A549 (cell line): ENCODE measurements around the gene RARB. TPM values are rescaled to one million over a fixed set of nuclear protein-coding genes. Genes with fewer than 3 reads are reported as not detected.

Experiments
- ATAC-seq, 2 experiments: fragments of 200-7000 bp in 1 of 2; fragments of >200 bp in 1 of 2; cut with Nextera tagmentation in 1 of 2; cut with Tn5 transposase in 1 of 2; 3 replicates each; pipeline versions ENCODE4 v1.8.0 to v1.9.1; 2018 to 2020; ENCODE audit warnings: mild to moderate bottlenecking in 1 of 2, moderate library complexity in 1 of 2
- CTCF ChIA-PET: fragments of 300-600 bp; sonication (Branson Sonifier 250); formaldehyde crosslinking; extraction: SDS; loops from one replicate; lab custom pipeline; 2021; ENCODE audit warnings: antibody characterized with exemption, inconsistent platforms; lab: Yijun Ruan, JAX
- POLR2A ChIA-PET: fragments of 350-600 bp; formaldehyde crosslinking; extraction: SDS; loops from one replicate; lab custom pipeline; 2021; ENCODE audit warnings: antibody characterized with exemption, inconsistent platforms; lab: Yijun Ruan, JAX
- DNase-seq, 2 experiments: peaks; one replicate each; pipeline versions ENCODE4 v3.0.0 to v3.0.0-alpha.2; 2011 to 2016; ENCODE audit warnings: low read depth in 1 of 2, low spot score in 1 of 2
- FAIRE-seq: peaks from 2 replicates; lab custom pipeline; 2011; peaks lifted over from hg19 to GRCh38; lab: Jason Lieb, UNC
- H3K27ac ChIP-seq, 2 experiments: fragments of >200 bp; sonication (Bioruptor Twin); formaldehyde crosslinking; 3 replicates each; pipeline ENCODE4 v1.5.1; 2016 to 2017
- H3K4me1 ChIP-seq: fragments of >200 bp; sonication (Bioruptor Twin); formaldehyde crosslinking; 3 replicates; pipeline ENCODE4 v1.6.1; 2016
- H3K4me2 ChIP-seq: fragments of >200 bp; sonication (Bioruptor Twin); formaldehyde crosslinking; 3 replicates; pipeline ENCODE4 v1.6.1; 2016
- H3K4me3 ChIP-seq: fragments of >200 bp; sonication (Bioruptor Twin); formaldehyde crosslinking; 3 replicates; pipeline ENCODE4 v1.5.1; 2016
- H3K9me3 ChIP-seq: fragments of >200 bp; sonication (Bioruptor Twin); formaldehyde crosslinking; 3 replicates; pipeline ENCODE4 v1.6.1; 2016
- BHLHE40 ChIP-seq: IDR thresholded peaks from 2 replicates; pipeline ENCODE4 v1.6.1; 2012; ENCODE audit warnings: low read depth, low read length, inconsistent platforms
- CEBPB ChIP-seq, 2 experiments: fragments of >200 bp in 1 of 2; sonication (Bioruptor Twin) in 1 of 2; formaldehyde crosslinking in 1 of 2; IDR thresholded peaks; 2 replicates each; pipeline ENCODE4 v1.6.1; 2012 to 2016
- CHD2 ChIP-seq: fragments of 150-350 bp; IDR thresholded peaks from 2 replicates; pipeline ENCODE4 v1.6.1; 2014; ENCODE audit warnings: low read length; ENCODE audit not compliant: partially characterized antibody
- CHD4 ChIP-seq: fragments of 200-600 bp; sonication (generic); IDR thresholded peaks from 2 replicates; pipeline ENCODE4 v1.6.1; 2016; ENCODE audit warnings: antibody characterized with exemption, mild to moderate bottlenecking, borderline replicate concordance
- CTCF ChIP-seq: fragments of >200 bp; sonication (Bioruptor Twin); formaldehyde crosslinking; IDR thresholded peaks from 3 replicates; pipeline ENCODE4 v1.5.1; 2016
- EHMT2 ChIP-seq: fragments of 200-600 bp; sonication (generic); IDR thresholded peaks from 2 replicates; pipeline ENCODE4 v1.6.1; 2016; ENCODE audit warnings: antibody characterized with exemption, low read depth, mild to moderate bottlenecking, moderate library complexity
- EP300 ChIP-seq, 2 experiments: fragments of >200 bp; sonication (Bioruptor Twin); formaldehyde crosslinking; IDR thresholded peaks; 2 replicates in 1 of 2; 3 replicates in 1 of 2; pipeline ENCODE4 v1.6.1; 2016 to 2017
- FOSB ChIP-seq: fragments of 250-450 bp; sonication (Bioruptor Pico); IDR thresholded peaks from 2 replicates; pipeline ENCODE4 v1.5.0; 2020; ENCODE audit warnings: mild to moderate bottlenecking, moderate library complexity
- GATA3 ChIP-seq: IDR thresholded peaks from 2 replicates; pipeline ENCODE4 v1.6.1; 2012; ENCODE audit warnings: borderline replicate concordance
- JUNB ChIP-seq: fragments of >200 bp; sonication (Bioruptor Twin); formaldehyde crosslinking; IDR thresholded peaks from 2 replicates; pipeline ENCODE4 v1.6.1; 2016
- KDM5A ChIP-seq: fragments of 200-600 bp; sonication (generic); IDR thresholded peaks from 2 replicates; pipeline ENCODE4 v1.6.1; 2016; ENCODE audit warnings: antibody characterized with exemption, mild to moderate bottlenecking
- MAFK ChIP-seq: fragments of 450-650 bp; IDR thresholded peaks from 2 replicates; pipeline ENCODE4 v1.6.1; 2014; ENCODE audit not compliant: partially characterized antibody
- MAX ChIP-seq: IDR thresholded peaks from 2 replicates; pipeline ENCODE4 v1.6.1; 2012
- MAZ ChIP-seq: fragments of 150-350 bp; IDR thresholded peaks from 2 replicates; pipeline ENCODE4 v1.6.1; 2014; ENCODE audit warnings: antibody characterized with exemption, low read depth, low read length, borderline replicate concordance
- RFX5 ChIP-seq: fragments of 450-650 bp; IDR thresholded peaks from 2 replicates; pipeline ENCODE4 v1.7.1; 2014; ENCODE audit warnings: antibody characterized with exemption, mild to moderate bottlenecking, moderate library complexity
- RNF2 ChIP-seq: fragments of 200-600 bp; sonication (generic); IDR thresholded peaks from 2 replicates; pipeline ENCODE4 v1.6.1; 2016; ENCODE audit warnings: low read depth, mild to moderate bottlenecking, antibody characterized with exemption, moderate library complexity, borderline replicate concordance
- SMC3 ChIP-seq: fragments of >200 bp; sonication (Bioruptor Twin); formaldehyde crosslinking; IDR thresholded peaks from 3 replicates; pipeline ENCODE4 v1.6.1; 2018; ENCODE audit warnings: inconsistent platforms
- USF2 ChIP-seq: fragments of 450-650 bp; IDR thresholded peaks from 2 replicates; pipeline ENCODE4 v1.6.1; 2014; ENCODE audit warnings: antibody characterized with exemption
- ZC3H11A ChIP-seq: fragments of 450-650 bp; IDR thresholded peaks from 2 replicates; pipeline ENCODE4 v1.6.1; 2014; ENCODE audit warnings: antibody characterized with exemption, mild to moderate bottlenecking
- ZSCAN20 ChIP-seq: fragments of 250-450 bp; sonication (Bioruptor Pico); IDR thresholded peaks from 2 replicates; pipeline ENCODE4 v1.8.0; 2022; ENCODE audit warnings: mild to moderate bottlenecking, moderate library complexity
- WGBS: methylation state at CpG from one replicate; pipeline ENCODE4 v1.1.6; 2017; ENCODE audit errors: missing lambda C conversion rate; 5-methylcytosine and 5-hydroxymethylcytosine counted together
- polyA plus RNA-seq, 4 experiments: library from polyadenylated mRNA; depleted of rRNA in 3 of 4; stranded (reverse); fragments of >200 nt; fragmentation: RNase III in 1 of 4; extraction: RNeasy Plus Mini Kit Qiagen cat#74134 plus additional on column Dnase treatment in 1 of 4; gene quantifications; 2 replicates in 3 of 4; 3 replicates in 1 of 4; pipeline ENCODE4 v1.2.3, GENCODE V29; 2011 to 2017
- TF ChIP-seq, protein P1 (sequence below): fragments of >200 bp; sonication (Bioruptor Twin); formaldehyde crosslinking; IDR thresholded peaks from 3 replicates; pipeline ENCODE4 v1.6.1; 2016

RARB gene
- polyA plus RNA-seq, 2 of the 4 experiments (the other 2 are of a cell fraction), result 24.5 to 30.8 TPM

DNA sequence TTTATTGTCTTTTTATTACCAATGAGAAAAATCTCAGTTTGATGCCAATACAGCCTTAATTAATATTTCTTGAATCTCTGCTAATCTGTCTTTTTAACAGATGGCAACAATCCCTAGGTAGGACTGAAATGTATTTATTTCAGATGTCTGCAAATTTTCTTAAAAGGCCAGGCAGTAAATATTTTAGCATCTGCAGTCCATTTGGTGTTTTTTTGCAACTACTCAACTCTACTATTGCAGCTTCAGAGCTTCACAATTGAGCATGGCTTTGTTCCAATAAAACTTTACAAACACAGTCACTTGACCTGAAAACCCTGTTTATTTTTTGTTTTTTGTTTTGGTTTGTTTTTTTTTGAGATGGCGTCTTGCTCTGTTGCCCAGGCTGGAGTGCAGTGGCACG, 82.7 kb downstream of the RARB start:
- H3K9me3 ChIP-seq, result no peaks in the 10 kb centered on the region
- POLR2A ChIA-PET, result no interaction called here
- DNase-seq (no peak), FAIRE-seq (no peak), ATAC-seq (no peak)
- H3K27ac ChIP-seq, result peak overlapping the region in 1 of 2 experiments; percentile 78; a peak in 1 of 6 replicates
- 92% methylated on average over 2 of the region's 2 CpGs for WGBS
- peaks cover 33% of the 10 kb centered on the region for H3K4me1 ChIP-seq
- H3K4me2 ChIP-seq, result no peak overlapping the region
- CTCF ChIA-PET, result no interaction called here
- no peak for TF ChIP-seq ZSCAN20
- H3K4me3 ChIP-seq, result no peak overlapping the region

GRCh38 chr3:25511972-25512721, 84.1 kb downstream of the RARB start:
- Histone ChIP-seq H3K27ac (no peak overlapping the region; a peak in 1 of 6 replicates), H3K4me3 (no peak overlapping the region), H3K4me2 (no peak overlapping the region), H3K4me1 (peaks cover 28% of the 10 kb centered on the region), H3K9me3 (no peaks in the 10 kb centered on the region)
- no peak for TF ChIP-seq MAFK
- no peak for TF ChIP-seq EP300 (IDR thresholded peaks at IDR 0.05)
- no peak for TF ChIP-seq USF2
- TF ChIP-seq, protein P1, sequence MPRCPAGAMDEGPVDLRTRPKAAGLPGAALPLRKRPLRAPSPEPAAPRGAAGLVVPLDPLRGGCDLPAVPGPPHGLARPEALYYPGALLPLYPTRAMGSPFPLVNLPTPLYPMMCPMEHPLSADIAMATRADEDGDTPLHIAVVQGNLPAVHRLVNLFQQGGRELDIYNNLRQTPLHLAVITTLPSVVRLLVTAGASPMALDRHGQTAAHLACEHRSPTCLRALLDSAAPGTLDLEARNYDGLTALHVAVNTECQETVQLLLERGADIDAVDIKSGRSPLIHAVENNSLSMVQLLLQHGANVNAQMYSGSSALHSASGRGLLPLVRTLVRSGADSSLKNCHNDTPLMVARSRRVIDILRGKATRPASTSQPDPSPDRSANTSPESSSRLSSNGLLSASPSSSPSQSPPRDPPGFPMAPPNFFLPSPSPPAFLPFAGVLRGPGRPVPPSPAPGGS, result no peak
- no peak for TF ChIP-seq CHD4
- TF ChIP-seq FOSB (CRISPR knock-in tag), result no peak
- TF ChIP-seq RNF2, result no peak
- TF ChIP-seq MAZ, result no peak
- no peak for TF ChIP-seq CEBPB (IDR thresholded peaks at IDR 0.05)
- TF ChIP-seq RFX5, result no peak
- TF ChIP-seq EHMT2, result no peak
- TF ChIP-seq MAX, result no peak
- TF ChIP-seq KDM5A, result no peak
- no peak for TF ChIP-seq JUNB
- no peak for TF ChIP-seq ZSCAN20
- no peak for TF ChIP-seq CHD2
- no peak for TF ChIP-seq ZC3H11A
- TF ChIP-seq SMC3, result no peak
- no peak for TF ChIP-seq GATA3
- DNase-seq, result no peak
- WGBS, result 97% methylated on average over 10 of the region's 10 CpGs
- ChIA-PET CTCF (interaction anchor here (0.6 kb wide), 1 partner anchor 514 kb away, joined by 3 read pairs; no protein-coding TSS in a partner anchor), POLR2A (no interaction called here)
- ATAC-seq, result no peak
- FAIRE-seq, result no peak

GRCh38 chr3:25513642-25514266, 85.7 kb downstream of the RARB start:
- no peak overlapping the region; a peak in 1 of 6 replicates for H3K27ac ChIP-seq
- ATAC-seq, result no peak
- TF ChIP-seq CTCF (no peak), BHLHE40 (no peak)
- peaks cover 12% of the 10 kb centered on the region for H3K4me1 ChIP-seq
- ChIA-PET POLR2A (interaction anchor here (0.7 kb wide), 1 partner anchor 1593 kb away, joined by 4 read pairs; no protein-coding TSS in a partner anchor), CTCF (no interaction called here)
- H3K9me3 ChIP-seq, result no peaks in the 10 kb centered on the region
- no peak overlapping the region for H3K4me3 ChIP-seq
- no peak for DNase-seq
- WGBS, result 93% methylated on average over 3 of the region's 3 CpGs
- no peak for FAIRE-seq
- H3K4me2 ChIP-seq, result no peak overlapping the region
